ENCODE results near the gene RAB5A.
"Not testable (repeated sequence)": the region's sequence is repeated elsewhere in the genome, so short reads cannot be mapped to it uniquely, and the experiment has no call there.

Gene RAB5A

DNA sequence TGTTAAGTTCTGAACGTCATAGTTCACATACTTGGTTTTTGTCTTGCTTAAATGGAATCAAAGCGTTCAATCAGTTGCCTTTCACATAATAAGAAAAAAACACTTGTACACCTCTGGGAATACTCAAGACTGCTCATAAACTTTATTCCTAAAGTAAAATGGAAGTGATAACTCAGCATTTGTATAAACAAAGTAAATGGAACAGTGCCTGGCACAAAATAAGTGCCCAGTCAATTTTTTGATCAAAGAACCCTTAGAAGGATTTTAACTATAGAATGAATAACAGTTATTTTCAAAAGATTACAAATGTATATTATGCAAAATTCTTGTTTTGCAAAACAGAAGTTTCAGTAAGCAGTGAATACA lies 1.3 kb downstream of the RAB5A start:
- no peak for DNase-seq (ENCODE audit: low spot score)

DNA sequence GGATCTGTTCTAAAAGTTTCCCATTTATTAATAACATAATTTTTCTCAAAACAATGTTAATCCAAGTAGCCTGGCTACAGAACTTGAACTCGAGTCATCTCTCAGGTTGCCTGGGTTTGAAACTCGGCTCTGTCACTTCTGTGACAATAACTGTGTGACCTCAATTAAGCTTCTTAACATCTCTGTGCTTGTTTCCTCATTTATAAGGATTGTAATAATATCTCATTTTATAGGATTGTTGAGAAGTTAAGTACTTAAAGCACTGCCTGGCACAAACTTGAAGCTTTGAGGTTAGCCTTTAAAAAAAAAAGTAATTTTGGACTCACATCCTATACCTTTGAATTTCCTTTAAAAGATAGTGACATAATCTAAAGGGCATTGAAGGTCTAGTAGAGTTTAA lies 3.4 kb downstream of the RAB5A start:
- no peak for DNase-seq (ENCODE audit: low spot score)

DNA sequence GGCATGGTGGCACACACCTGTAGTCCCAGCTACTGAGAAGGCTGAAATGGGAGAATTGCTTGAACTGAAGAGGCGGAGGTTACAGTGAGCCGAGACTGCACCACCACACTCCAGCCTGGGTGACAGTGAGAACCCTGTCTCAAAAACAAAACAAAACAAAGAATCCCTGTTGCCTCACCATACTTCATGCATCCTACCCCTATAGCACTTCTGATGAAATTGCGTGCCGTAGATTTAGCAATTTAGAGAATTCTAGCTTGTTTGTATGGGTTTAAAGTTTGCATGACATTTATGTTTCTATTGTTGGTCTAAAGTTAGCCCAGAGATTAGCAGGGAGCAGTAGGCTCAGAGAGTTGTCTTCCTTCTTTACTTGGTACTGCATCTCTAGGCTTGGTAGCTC lies 7.8 kb downstream of the RAB5A start:
- DNase-seq (ENCODE audit: low spot score): no peak

DNA sequence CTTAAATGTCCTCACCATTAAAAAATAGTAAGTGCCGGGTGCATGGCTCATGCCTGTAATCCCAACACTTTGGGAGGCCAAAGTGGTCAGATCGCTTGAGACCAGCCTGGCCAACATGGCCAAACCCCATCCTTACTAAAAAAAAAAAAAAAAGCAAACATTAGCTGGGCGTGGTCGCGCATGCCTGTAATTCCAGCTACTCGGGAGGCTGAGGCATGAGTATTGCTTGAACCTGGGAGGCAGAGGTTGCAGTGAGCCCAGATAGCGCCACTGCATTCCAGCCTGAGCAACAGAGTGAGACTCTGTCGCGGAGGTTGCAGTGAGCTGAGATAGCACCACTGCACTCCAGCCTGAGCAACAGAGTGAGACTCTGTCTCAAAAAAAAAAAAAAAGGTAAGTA lies 10.5 kb downstream of the RAB5A start:
- DNase-seq (ENCODE audit: low spot score): not testable (repeated sequence)

DNA sequence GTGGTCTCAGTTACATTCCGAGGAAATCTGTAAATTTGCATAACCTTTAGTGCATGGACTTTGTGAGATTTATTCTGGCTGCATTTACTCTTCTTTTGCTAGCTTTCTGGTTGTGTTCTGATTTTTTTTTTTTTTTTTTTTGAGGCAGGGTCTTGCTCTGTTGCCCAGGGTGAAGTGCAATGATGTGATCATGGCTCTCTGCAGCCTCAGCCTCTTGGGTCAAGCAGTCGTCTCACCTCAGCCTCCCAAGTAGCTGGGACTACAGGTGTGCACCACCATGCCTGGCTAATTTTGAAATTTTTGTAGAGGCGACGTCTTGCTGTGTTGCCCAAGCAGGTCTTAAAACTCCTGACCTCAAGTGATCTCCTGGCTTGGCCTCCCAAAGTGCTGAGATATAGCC lies 12.6 kb downstream of the RAB5A start:
- DNase-seq (ENCODE audit: low spot score): no peak

DNA sequence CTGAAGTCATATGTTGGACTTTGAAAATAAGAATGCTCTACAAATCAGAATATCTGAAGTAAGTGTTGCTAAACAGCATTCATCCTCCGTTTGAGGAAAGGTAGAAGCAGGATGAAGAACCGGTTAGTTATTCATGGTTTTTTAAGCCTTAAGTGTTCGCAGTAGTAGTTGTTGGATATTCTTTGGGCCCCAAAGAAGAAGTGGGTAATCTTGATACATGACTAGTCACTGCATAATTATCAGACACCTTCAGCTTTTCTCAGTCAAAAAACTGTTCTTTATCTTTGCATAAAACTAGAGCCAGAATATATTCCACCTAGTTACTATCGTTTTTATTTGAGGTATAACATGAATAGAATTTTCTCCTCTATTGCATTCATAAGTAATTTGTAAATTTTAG lies 13.8 kb downstream of the RAB5A start:
- no peak for DNase-seq (ENCODE audit: low spot score)

DNA sequence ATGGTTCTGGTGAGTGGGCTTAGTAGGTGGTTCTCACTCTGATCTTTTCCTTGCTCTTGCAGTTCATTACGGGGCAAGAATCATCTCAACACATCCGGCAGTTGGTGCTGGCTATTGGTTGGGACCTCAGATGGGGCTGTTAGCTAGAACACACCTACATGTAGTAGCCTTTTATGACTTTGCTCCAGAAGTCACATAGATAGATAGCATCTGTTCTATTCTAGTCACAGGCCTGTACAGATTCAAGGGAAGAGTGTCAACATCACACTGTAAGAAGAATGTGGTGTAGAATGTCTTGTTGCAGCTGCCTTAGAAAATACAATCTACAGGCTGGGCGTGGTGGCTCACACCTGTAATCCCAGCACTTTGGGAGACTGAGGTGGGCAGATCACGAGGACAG lies 15.1 kb downstream of the RAB5A start:
- DNase-seq (ENCODE audit: low spot score): no peak

DNA sequence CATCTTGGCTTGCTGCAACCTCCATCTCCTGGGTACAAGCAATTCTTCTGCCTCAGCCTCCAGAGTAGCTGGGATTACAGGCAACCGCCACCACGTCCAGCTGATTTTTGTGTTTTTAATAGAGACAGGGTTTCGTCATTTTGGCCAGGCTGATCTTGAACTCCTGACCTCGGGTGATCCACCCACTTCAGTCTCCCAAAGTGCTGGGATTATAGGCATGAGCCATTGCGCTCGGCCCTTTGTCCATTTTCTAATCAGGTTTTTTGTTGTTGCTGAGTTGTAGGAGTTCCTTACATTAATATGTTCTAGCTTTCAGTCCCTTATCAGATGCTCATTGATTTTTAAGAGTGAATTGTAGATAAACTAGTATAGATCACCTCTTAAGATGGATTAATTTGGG lies 20.3 kb downstream of the RAB5A start:
- no peak for DNase-seq (ENCODE audit: low spot score)

DNA sequence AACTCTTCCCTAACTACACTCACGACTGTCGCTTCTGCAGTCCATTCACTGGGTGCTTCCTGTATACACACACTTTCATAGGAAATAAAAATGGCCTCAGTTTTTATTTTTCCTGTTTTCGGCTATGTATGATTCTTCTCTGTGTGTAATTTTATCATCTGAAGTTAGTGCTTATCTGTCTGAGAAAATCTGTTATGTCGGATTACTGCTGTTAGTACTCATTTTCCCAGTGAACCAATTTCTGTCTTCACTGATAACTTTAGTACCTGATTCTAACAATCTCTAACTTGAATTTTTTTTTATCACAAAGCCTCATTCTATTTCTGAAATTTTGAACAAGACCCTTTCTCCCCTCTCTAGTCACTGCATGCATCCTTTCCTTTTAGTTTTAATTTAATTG lies 20.9 kb downstream of the RAB5A start:
- no peak for DNase-seq (ENCODE audit: low spot score)

DNA sequence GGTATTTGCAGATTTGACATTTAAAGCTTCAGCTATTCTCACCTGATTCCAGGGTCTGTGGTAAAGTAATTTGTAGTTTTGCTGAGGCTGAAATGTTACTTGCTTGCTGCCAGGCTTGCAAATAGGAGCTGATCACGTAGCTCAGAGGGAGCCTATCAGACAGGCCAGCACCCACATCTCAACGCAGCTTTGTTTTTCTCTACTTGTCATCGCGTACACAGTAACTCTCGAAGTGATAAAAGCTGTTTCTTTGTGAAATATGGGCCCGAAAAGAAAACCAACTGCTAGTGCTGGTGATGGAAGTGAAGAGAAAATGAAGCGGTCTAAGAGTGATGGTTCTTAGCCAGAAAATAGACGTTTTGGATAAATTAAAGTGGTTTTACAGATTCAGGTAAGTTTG lies 23.4 kb downstream of the RAB5A start:
- no peak for DNase-seq (ENCODE audit: low spot score)

DNA sequence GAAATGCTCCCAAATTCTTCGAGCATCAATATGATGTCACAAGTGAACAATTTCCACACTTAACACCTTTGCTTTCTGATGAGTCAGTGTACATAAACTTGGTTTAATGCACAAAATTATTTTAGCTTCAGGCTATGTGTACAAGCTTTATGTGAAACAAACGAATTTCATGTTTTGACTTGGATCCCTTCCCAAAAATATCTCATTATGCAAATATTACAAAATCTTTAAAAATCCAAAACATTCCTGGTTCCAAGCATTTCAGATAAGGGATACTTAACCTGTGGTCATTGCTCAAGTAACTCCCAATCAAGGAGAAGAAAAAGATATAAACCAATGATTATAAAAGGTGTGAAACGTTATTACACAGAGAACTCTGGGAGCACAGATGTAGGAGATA lies 25.2 kb downstream of the RAB5A start:
- no peak for DNase-seq (ENCODE audit: low spot score)

DNA sequence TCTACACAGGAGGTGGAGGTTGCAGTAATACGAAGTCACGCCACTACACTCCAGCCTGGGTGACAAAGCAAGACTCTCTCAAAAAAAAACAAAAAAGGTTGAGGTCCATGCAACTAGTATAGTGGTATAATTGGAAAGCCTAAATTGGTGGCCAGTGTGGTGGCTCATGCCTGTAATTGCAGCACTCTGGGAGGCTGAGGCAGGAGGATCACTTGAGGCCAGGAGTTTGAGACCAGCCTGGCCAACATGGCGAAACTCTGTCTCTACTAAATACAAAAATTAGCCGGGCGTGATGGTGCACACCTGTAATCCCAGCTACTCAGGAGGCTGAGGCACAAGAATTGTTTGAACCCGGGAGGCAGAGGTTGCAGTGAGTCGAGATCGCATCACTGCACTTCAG lies 42.0 kb downstream of the RAB5A start:
- not testable (repeated sequence) for DNase-seq (ENCODE audit: low spot score)

DNA sequence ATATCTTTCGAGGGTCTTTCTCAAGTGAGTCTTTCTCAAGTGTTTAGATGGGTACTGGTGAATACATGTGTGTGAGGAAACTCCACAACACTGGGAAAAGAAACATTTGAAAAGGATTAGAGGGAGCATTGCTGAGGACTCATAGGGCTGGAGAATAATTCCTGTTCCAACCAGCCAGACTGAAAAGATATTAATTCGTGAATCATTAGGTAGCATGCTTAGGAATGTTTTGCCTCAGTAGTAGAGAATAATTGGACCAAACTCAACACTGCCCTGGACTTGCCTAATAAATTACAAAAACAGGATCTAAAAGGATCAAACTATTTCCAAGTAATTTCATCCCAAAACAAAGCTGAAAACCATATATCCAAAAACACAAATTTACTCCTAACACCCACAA lies 47.9 kb downstream of the RAB5A start:
- DNase-seq (ENCODE audit: low spot score): no peak

DNA sequence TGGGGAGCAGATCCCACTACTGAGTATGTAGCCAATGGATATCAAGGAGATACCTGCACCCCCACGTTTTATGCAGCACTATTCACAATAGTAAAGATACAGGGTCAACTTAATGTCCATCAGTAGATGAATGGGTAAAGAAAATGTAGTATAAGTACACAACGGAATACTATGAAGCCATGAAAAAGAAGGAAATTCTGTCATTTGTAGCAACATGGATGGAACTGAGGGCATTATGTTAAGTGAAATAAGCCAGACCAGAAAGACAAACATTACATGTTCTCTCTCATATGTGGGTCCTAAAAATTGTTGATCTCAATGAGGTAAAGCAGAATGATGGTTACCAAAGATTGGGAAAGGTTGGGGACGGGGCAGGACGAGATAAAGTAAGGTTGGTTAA lies 50.6 kb downstream of the RAB5A start:
- DNase-seq (ENCODE audit: low spot score): no peak

DNA sequence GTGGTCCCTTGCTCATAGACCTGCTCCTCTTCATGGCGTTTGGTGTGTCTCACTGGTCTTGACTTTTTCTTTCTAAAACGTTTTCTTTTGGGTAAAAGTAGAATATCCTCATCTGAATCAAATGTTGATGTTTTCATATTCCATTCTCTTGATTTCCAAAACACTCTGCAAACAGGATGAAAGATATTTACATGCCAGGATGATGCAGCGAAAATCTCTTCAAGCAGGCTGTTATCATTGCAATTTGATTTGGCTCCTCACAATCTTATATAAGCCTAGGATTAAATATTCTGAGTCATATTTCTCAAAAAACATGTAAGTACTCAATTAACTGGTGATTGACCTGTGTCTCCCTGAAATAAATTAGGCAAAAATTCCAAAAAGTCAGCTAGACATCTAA lies 55.0 kb downstream of the RAB5A start:
- DNase-seq (ENCODE audit: low spot score): no peak

DNA sequence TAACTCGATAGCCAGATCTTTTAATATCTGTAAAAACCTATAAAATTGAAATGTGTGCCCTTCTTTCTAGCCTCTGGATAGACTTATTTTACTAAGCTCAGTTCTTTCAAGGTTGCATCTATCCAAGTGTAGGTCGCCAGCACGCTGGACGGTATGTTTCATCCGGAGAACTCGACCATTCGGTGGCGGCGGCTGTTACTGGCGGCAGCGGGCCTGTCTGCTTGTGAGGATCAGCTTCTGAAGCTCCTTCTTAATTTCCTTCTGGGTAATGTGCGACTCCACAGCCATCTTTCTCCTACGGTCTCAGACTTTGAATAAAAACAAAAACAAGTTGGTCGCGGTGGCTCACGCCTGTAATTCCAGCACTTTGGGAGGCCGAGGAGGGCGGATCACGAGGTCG lies 61.1 kb downstream of the RAB5A start:
- no peak for DNase-seq (ENCODE audit: low spot score)

DNA sequence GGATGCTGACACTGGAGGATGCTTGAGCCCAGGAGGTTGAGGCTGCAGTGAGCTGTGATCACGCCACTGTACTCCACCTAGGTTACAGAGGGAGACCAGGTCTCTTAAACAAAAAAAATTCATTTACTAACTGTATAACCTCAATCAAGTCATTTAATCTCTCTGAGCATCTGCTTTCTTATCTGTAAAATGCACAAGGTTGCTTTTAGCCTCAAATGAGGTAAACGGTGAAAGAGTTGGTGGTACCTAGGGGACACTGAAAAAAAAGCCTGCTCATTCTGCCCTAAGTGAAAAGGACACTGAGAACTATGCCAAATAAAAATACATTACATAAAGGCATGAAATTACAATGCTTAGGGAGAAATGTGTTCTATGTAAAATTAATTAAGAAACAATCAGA lies 61.7 kb downstream of the RAB5A start:
- DNase-seq (ENCODE audit: low spot score): no peak

DNA sequence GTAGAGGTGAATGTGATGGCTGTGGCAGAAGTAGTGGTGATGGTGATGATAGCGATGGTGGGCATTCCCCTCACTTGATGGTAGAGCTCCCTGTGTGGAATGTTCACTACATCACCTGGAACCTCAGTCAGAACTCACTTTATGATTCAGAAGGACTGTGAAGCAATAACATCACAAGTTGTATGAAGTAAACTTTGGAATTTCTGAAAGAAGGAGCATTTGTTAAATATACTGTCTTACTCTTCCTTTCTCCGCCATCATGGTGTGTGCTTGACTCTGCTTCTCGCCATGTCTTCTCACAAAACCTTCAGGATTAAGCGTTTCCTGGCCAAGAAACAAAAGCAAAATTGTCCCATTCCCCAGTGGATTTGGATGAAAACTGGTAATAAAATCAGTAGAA lies 65.3 kb downstream of the RAB5A start, which contains the start of gene PP2D1:
TSS of gene PP2D1 (minus strand) at position 101 of the 400 bp plus-strand sequence. CDS start 192 bp downstream, outside the sequence.
- no peak for DNase-seq (ENCODE audit: low spot score)

DNA sequence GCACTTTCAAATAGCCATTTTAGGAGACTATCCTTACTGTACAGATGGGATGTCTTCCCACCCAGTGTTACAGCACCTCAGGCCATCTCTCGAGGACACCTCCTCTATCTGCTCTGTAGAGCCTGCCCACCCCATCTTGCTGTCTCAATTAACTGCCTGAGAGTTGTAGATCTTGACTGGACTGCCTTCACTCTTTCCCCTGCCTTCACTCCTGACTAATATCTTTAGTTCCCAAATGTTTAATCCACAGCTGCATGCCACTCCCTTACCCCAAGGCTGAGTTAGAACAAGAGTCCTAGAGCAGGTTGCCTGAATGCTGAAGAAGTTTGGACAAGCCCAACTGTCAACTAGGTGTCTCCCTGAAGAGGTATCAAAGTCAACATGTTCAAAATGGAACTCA lies 66.5 kb downstream of the RAB5A start:
- DNase-seq (ENCODE audit: low spot score): no peak

DNA sequence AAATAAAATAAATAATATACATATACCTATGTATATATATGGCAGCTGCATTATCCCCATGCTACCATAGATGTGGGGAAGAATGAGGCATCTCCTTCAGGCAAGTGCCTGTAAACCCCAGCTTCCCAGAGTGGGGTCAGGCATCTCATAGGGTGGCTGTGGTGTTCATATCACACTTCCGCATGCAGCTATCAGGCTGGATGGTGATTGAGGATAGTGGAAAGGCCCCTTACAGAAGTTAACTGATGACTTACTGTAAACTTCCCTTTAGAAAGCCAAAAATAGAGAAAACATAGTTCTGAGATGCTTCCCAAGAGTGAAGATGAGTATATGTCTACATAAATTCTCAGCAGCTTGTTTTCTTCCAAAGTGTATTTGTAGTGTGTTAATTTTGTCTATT lies 68.6 kb downstream of the RAB5A start:
- no peak for DNase-seq (ENCODE audit: low spot score)

DNA sequence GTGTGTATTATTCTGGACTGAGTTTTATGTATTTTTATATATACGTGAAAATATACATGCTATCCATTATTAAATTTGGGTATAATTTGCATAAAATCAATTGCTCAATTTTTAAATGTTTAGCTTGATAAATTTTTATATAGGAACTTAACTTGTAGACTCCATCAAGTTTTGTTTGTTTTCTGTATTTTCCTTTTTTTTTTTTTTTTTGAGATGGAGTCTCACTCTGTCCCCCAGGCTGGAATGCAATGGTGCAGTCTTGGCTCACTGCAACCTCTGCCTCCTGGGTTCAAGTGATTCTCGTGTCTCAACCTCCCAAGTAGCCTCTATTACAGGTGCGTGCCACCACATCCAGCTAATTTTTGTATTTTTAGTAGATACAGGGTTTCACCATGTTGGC lies 69.2 kb downstream of the RAB5A start:
- DNase-seq (ENCODE audit: low spot score): not testable (repeated sequence)

DNA sequence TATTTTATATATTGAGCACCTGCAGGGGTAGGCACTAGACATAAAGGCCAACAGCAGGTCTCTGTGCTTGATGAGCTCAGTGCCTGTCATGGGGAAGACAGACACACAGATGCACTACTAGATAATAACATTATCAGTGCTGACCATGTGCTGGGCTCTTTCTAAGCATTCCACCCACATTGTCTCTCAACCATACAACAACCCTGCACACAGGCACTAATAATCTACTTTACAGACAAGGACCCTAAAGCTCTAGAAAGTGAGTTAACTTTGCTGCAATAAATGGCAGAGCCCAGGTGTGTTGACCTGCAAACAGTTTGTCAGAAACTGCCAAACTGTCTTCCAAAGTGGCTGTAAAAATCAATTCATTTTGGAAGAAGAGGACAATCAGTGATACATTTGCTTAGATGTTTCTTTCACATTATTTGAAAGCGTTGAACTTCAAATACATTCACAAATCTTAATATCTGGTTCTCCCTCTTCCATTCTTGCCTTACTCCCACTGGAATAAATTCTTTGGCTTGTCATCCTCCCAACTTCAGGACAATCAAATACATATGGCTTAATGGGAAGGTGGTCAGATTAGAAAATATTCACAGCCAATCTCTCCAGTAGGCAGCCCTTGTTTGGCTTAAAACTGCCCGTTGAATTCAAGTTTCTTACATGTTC lies 76.2 kb downstream of the RAB5A start:
- no peak for DNase-seq (ENCODE audit: low spot score)

DNA sequence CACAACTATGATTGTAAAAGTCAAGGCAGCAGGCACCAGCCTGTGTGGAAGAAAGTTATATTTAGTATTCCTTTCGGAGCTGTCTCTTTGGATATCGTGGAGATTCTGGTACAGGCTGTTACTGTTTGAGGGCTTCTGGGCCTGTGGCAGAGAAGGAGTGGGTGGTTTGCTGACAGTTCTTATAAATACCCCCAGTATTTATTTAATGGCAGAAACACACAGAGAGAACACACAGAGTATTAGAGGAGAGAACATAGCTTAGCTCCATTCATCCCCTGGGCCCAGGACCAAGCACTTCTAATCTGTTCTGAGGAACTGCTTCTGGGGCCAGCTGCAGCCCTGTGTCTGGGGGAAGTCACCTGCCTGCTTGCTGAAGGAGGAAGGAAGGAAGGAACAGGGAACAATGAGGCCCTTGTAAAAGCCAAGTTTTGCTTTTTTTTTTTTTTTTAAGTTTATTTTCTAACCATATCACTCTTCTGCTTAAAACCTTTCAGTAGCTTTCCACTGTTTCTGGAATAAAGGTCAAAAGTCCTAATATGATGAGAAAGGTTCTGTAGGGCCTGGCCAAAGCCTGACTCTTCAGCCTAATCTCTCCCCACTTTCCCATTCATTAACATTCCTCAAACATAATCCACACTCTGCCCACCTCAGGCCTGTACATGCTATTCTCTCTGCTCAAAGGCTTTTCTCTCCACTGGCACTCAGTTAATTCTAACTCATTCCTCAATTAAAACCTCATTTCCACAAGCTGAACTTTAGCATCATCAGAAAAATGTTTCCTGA lies 76.9 kb downstream of the RAB5A start:
- no peak for DNase-seq (ENCODE audit: low spot score)

DNA sequence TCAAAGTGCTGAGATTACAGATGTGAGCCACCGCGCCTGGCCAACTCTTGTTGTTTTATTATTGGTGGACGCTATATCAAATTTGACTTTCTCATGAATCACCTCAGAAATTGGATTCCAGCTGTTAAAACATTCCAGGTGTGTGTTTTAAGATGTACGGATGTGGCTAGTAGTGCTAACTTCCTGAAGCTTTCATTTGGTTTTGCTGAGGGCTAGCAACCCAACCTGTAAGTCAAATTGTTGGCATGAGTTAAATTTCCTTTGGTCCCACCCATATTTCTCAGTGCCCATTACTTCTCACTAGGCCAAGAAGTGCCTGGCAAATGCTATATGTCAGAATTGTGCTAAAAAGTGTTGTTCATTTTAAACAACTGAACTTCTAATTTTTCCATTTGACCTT lies 80.2 kb downstream of the RAB5A start:
- DNase-seq (ENCODE audit: low spot score): no peak

All from activated CD4-positive, alpha-beta T cell treated with anti-CD3 and anti-CD28 coated beads, Interleukin-2, Interleukin-4, amounts not matched to agents 100 ng/mL and 50 ng/mL, durations not matched to agents 16 hours and 8 hours (primary cell).